Astrocyte (in vitro differentiated cells and primary cell): Measurements from ENCODE around the gene CSRP3.

Experiments
- CTCF ChIP-seq: IDR thresholded peaks from 2 replicates; pipeline ENCODE4 v1.5.1; 2011; ENCODE audit warnings: low read depth, mild to moderate bottlenecking, inconsistent platforms, low read length, moderate library complexity; ENCODE audit not compliant: insufficient read depth
- EZH2 ChIP-seq: IDR thresholded peaks from 2 replicates; pipeline ENCODE4 v1.6.1; 2012; ENCODE audit warnings: mild to moderate bottlenecking, low read length, inconsistent platforms; ENCODE audit not compliant: insufficient read depth

DNA sequence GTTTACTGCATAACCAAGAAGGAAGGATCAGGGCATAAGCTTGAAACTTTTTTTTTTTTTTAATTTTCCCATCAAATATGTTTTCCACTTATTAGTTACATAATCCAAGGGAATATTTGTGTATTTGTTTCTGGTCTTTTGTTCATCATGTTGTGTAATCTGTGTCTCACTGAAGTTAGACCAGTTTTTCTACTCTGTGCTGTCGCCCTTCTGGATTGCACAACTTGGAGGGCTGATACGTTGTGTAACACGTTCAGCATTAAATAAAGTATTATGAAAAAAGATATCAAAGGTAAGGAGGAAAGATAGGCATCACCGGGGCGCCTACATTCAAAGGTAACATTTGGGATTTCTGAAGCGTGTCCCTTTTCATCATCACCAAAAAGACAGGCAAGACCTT lies 42.3 kb upstream of the CSRP3 start:
- TF ChIP-seq EZH2, result no peak
- no peak for TF ChIP-seq CTCF
